SK-N-MC (cell line): ENCODE results near the gene LIN28B.

Experiments used
- EZH2 ChIP-seq: fragments of 200-600 bp; sonication (generic); IDR thresholded peaks from one replicate; pipeline ENCODE4 v1.6.1; 2017; ENCODE audit warnings: antibody characterized with exemption
- POLR2AphosphoS5 ChIP-seq: IDR thresholded peaks from 2 replicates; pipeline ENCODE4 v1.6.1; 2012; ENCODE audit warnings: mild to moderate bottlenecking, low read depth, low read length, borderline replicate concordance

DNA sequence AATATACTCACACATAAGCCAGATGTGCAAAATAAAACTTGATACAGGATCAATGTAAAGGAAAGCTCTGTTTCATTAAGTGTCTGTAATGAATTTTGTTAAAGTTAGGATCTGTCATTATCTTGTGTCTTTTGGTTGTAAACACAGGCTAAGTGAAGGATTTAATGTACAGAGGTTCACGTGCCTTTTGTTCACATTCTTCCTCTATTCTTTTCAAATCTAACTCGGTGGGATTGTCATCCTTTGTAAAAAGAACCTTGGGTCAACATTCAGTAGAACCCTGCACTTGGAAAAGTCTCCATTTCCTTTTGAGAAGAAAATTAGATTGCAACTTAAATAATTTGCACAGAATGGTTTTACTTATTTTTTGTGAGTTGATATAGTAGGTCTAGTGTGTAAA lies 7.7 kb upstream of the LIN28B start:
- TF ChIP-seq EZH2 (no peak), POLR2AphosphoS5 (no peak)
